ENCODE results near the gene CYP2J2. TPM values are rescaled to one million over a fixed set of nuclear protein-coding genes. Genes with fewer than 3 reads are reported as not detected.

The CYP2J2 gene
- total RNA-seq, 1 experiment from 2014 or later = 1.1 TPM

DNA sequence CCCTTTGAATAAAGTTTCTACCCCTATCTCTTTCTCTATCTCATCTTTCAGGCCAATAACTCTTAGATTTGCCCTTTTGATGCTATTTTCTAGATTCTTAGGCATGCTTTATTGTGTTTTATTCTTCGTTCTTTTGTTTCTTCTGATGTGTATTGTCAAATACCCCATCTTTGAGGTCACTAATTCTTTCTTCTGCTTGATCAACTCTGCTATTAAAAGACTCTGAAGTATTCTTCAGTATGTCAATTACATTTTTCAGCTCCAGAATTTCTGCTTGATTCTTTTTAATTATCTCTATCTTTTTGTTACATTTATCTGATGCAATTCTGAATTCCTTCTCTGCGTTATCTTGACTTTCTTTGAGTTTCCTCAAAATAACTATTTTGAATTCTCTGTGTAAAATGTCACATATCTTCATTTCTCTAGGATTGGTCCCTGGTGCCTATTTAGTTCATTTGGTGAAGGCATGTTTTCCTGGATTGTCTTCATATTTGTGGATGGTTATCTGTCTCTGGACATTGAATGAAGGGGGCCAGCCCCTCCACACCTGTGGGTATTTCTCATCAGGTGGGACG lies 11.2 kb upstream of the CYP2J2 start (continued):
- TF ChIP-seq, protein P1, sequence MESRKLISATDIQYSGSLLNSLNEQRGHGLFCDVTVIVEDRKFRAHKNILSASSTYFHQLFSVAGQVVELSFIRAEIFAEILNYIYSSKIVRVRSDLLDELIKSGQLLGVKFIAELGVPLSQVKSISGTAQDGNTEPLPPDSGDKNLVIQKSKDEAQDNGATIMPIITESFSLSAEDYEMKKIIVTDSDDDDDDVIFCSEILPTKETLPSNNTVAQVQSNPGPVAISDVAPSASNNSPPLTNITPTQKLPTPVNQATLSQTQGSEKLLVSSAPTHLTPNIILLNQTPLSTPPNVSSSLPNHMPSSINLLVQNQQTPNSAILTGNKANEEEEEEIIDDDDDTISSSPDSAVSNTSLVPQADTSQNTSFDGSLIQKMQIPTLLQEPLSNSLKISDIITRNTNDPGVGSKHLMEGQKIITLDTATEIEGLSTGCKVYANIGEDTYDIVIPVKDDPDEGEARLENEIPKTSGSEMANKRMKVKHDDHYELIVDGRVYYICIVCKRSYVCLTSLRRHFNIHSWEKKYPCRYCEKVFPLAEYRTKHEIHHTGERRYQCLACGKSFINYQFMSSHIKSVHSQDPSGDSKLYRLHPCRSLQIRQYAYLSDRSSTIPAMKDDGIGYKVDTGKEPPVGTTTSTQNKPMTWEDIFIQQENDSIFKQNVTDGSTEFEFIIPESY (IDR thresholded peaks at IDR 0.05; ENCODE audit: extremely low read depth, insufficient replicate concordance, low read length) = no peak
- no peak for TF ChIP-seq FOSL1 (IDR thresholded peaks at IDR 0.05; ENCODE audit: low read depth)
- no peak for TF ChIP-seq EZH2phosphoT487 (IDR thresholded peaks at IDR 0.05; ENCODE audit: borderline replicate concordance)
- TF ChIP-seq, protein P2, sequence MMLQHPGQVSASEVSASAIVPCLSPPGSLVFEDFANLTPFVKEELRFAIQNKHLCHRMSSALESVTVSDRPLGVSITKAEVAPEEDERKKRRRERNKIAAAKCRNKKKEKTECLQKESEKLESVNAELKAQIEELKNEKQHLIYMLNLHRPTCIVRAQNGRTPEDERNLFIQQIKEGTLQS (IDR thresholded peaks at IDR 0.05) = no peak
- no peak for TF ChIP-seq SRF (IDR thresholded peaks at IDR 0.05; ENCODE audit: low read depth)
- no peak for TF ChIP-seq SP1 (IDR thresholded peaks at IDR 0.05; ENCODE audit: low read depth)
- no peak for TF ChIP-seq EGR1 (IDR thresholded peaks at IDR 0.05; ENCODE audit: low read depth)
- no peak for TF ChIP-seq CBX3 (IDR thresholded peaks at IDR 0.05; ENCODE audit: low read depth)
- TF ChIP-seq YY1 (IDR thresholded peaks at IDR 0.05; ENCODE audit: extremely low read depth, insufficient replicate concordance, low read depth, low read length) = no peak
- no peak for TF ChIP-seq POLR2AphosphoS5 (IDR thresholded peaks at IDR 0.05; ENCODE audit: low read depth, low read length)
- TF ChIP-seq, protein P3, sequence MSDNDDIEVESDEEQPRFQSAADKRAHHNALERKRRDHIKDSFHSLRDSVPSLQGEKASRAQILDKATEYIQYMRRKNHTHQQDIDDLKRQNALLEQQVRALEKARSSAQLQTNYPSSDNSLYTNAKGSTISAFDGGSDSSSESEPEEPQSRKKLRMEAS (IDR thresholded peaks at IDR 0.05) = no peak

DNA sequence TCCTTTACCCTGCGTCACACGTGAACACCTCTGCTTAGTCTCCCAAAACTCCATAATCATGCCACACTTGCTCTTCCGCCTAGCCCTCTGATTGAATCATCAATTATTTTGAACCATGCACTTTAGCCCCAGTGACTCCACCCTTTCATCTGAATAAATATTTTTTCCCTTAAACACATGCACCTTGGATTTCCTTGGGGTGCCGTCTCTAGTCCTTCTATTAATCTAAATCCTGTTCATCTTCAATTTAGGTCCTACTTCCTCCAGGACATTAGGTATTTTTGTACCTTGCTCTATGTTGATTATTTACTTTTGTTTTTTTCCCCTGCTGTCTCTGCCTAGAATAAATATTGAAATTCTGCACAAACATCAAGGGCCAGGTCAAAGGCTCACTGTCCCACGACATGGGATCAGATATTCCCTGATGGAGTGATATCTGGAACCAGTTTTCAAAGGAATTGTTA lies 9.8 kb upstream of the CYP2J2 start:
- no peaks in the 10 kb centered on the region for H3K4me1 ChIP-seq (ENCODE audit: control insufficient read depth in 1 of 2, insufficient read depth in 2 of 2, low read length in 2 of 2)
- POLR2A ChIA-PET = no interaction called here
- CTCF ChIA-PET = no interaction called here
- H2AFZ ChIP-seq (ENCODE audit: low read depth, low read length, poor library complexity, severe bottlenecking) = no peak overlapping the region
- intact Hi-C loops (cut with micrococcal nuclease) = no loop called here
- no peaks in the 10 kb centered on the region for H3K9me3 ChIP-seq (ENCODE audit: control insufficient read depth in 1 of 2, insufficient read depth in 1 of 2, low read depth in 1 of 2, low read length in 2 of 2)
- no peaks in the 10 kb centered on the region for H3K79me2 ChIP-seq (ENCODE audit: insufficient read depth, low read length)
- ATAC-seq (no peak), DNase-seq (ENCODE audit: low read depth, low spot score) (no peak)
- no peak overlapping the region for H3K4me2 ChIP-seq (ENCODE audit: low read length)
- H3K27me3 ChIP-seq (ENCODE audit: insufficient read depth, low read length) = no peaks in the 10 kb centered on the region
- H3K4me3 ChIP-seq (replicated peaks in 1 of 2; ENCODE audit: low read depth in 1 of 2, low read length in 2 of 2) = no peak overlapping the region
- TF ChIP-seq, protein P3 (IDR thresholded peaks at IDR 0.05) = no peak
- TF ChIP-seq EZH2phosphoT487 (IDR thresholded peaks at IDR 0.05; ENCODE audit: borderline replicate concordance) = no peak
- no peak for TF ChIP-seq FOSL1 (IDR thresholded peaks at IDR 0.05; ENCODE audit: low read depth)
- TF ChIP-seq TCF7L2 (IDR thresholded peaks at IDR 0.05; ENCODE audit: borderline replicate concordance, extremely low read depth, insufficient read depth, insufficient read length) = no peak
- no peak for TF ChIP-seq CBX3 (IDR thresholded peaks at IDR 0.05; ENCODE audit: low read depth)
- no peak for TF ChIP-seq ELF1 (IDR thresholded peaks at IDR 0.05; ENCODE audit: borderline replicate concordance, low read depth)
- TF ChIP-seq SIN3A (IDR thresholded peaks at IDR 0.05; ENCODE audit: low read depth) = no peak
- no peak for TF ChIP-seq YY1 (IDR thresholded peaks at IDR 0.05; ENCODE audit: extremely low read depth, insufficient replicate concordance, low read depth, low read length)
- H3K36me3 ChIP-seq (ENCODE audit: control insufficient read depth in 1 of 2, insufficient read depth in 2 of 2, low read length in 2 of 2) = no peaks in the 10 kb centered on the region
- no peak overlapping the region for H3K9ac ChIP-seq (ENCODE audit: low read length)
- no peaks in the 10 kb centered on the region for H4K20me1 ChIP-seq (ENCODE audit: insufficient read depth)
- no peaks in the 10 kb centered on the region for H3K9me2 ChIP-seq (ENCODE audit: insufficient read depth)
- RAD21 ChIA-PET (ENCODE audit: low non-redundant PET in 1 of 2, low total read pairs in 2 of 2, uncharacterized antibody in 2 of 2, unreplicated experiment in 2 of 2) = no interaction called here
- no peak overlapping the region for H3K27ac ChIP-seq (ENCODE audit: low read depth, low read length)
- BruUV-seq (replicated peaks) = no TSS peak
